RPMI8226 (cell line): ENCODE results near the gene FDCSP.
"Not testable (repeated sequence)": the region's sequence is repeated elsewhere in the genome, so short reads cannot be mapped to it uniquely, and the experiment has no call there.

Source experiments
- DNase-seq: peaks from one replicate; pipeline ENCODE4 v3.0.0-alpha.2; 2015

Gene FDCSP

DNA sequence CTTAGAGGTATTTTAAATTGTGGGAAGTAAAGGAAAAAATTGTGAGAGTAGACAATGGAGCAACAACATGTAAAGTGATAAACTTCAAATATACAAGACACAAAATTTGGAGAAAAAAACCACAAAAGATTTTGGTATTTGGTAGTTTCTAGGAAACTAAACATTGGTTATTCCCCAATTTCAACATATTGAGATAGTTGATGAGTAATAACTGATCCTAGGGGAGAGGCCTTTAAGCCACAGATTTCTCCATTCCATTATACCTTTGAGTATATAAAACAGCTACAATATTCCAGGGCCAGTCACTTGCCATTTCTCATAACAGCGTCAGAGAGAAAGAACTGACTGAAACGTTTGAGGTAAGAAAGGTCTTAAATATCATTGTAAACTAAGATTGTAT lies at the start of gene FDCSP:
FDCSP (plus strand) TSS at position 301 of the 400 bp plus-strand sequence. CDS start 5,071 bp downstream, outside the sequence.
- DNase-seq: no peak

DNA sequence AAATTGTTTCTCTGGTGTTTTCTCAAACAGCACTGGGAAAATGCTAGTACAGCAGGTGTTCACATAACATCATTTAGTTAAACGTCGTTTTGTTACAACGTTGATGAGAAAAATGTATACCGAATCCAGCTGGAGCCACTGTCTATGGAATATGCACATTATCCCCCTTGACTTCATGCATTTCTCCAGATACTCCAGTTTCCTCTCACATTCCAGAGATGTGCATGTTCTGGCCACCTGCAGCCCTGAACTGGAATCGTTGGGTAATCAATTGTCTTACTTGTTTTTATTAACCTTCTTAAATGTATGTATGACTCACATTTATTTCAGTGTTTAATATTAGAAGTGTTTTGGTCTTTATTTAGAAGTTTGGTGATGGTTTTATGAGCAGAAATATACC lies 48.8 kb upstream of the FDCSP start:
- DNase-seq: no peak

DNA sequence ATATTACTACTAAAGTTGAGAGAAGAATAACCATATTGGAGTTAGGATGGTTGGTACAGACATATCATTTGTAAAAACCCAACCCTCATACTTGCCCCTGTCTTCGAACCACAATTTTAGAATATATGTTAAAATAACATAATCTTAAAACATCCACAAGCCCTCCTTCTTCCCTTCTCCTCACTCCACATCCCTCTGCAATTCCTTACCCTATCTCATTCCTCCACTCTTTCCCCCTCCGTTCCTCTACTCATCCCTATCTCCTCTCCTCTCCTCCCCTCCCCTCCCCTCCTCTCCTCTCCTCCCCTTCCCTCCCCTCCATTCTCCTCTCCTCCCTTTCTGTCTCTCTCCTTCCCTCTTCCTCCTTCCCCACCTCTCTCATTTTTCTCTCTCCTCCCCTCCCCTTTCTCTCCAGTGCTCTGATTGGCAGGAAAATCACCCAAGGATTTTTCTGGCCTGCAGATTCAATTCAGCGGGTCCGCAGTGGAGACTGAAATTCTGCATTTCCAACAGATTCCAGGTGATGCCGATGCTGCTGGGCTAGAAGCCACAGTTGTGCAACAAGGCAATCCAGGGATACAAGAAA lies 47.8 kb upstream of the FDCSP start:
- no peak for DNase-seq

DNA sequence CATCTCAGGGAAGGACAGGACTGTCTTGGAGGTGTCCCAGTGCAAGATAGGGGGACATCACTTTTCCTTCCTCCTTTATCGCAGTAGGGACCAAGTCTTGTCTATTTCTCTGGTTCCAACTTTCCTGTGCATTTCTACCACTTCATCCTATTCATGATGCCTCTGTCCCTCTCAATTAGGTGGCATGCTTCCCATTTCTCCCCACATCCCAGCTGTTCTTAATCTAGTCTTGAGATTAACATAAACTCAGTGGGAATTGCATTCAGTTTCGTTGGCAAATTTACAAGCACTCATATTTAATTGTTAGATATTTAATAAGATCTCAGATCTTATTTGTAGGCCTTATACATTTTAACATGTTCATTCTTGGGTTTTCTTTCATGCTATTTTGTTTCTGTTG lies 46.1 kb upstream of the FDCSP start:
- no peak for DNase-seq

DNA sequence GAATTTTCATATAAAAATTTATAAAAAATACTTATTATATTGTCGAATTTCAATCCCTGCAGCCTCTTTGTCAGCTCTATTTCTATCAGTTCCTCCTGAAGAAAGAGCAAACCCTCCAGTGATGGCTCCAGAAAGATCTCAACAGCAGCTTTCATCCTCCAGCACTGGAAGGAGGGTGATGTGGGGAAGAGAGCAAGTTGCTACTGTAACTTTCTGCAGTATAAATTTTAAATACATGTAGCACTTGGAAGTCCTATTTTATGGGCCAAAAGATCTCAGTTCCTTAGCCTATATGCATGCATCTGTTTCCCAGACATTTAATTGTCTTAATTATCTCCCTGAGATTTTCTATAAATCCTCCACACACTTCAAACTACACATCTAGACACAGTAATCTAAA lies 44.1 kb upstream of the FDCSP start:
- DNase-seq: no peak

DNA sequence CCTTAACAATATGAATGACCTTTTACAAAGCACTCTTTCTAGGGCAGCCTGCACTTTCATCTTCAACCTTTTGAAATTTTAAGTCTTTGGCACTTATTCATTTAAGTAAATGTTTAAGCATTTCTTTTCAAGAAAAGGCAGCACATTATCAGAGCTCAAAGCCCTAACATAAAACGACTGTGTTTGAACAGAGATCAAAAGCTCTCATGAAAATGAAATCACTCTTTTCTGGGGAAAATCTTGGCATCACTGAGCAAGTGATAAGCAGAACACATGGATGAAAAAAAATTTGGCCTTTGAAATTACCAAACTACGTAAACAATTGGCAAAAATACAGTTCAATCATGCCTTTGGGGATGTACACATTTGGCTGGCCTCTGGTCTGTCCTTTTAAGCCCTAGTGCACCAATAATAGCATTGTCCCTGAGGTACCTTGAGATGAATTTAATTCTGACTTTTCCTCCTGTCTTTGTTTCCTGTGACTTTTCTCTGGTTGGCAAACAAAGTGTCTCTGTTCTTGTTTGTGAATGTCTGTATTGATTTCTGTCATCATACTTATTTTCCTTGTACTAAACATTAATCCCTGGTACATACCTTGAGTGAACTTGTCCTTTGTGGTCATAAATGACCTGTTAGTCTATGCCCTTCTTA lies 43.3 kb upstream of the FDCSP start:
- DNase-seq: no peak

DNA sequence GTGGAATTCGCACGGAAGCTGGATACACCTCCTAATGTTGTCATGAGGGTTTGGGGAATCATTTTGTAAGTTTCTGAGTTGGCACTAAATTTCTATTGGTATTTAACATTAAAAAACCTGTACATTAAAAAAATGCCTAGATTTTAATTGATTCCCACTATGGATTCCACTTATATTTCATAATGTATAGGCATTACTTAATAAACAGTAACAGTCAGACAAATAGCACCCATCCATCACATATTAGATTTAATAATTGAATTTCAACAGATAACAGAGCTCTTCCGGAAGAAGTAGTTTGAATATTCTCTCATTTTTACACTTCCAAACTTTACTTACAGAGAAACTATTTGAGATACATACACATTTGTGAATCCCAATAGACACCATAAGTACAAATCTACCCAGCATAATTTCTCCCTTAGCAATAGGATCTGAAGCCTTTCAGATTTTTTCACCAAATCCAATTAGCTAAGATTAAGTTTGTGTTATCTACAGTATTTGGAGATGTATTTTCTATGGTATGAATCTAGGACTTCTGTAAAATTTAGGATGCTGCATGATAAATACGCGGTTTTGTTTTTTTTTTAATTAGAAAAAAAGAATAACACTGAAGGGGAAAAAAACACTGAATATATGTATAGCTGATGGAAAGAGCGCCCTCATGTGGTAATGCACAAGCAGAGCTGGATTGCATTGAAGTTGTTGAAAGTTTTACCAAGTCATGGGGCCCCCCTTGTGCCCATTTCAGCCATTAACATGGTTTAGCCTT lies 42.6 kb upstream of the FDCSP start:
- peak; percentile 50 for DNase-seq

DNA sequence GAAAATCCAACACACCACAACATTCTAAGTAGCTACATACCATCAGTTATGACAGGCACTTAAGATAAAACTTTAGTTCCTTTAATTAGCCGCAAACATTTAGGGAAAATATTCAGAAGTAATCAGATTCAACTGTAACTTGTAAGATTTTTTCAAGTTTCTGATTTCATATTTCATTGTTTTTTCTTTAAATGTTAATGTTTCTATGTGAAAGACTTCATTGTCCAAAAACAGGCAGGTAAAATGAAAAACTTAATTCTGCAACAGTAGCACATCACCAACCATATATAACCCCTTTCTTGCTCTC lies 42.0 kb upstream of the FDCSP start:
- no peak for DNase-seq

DNA sequence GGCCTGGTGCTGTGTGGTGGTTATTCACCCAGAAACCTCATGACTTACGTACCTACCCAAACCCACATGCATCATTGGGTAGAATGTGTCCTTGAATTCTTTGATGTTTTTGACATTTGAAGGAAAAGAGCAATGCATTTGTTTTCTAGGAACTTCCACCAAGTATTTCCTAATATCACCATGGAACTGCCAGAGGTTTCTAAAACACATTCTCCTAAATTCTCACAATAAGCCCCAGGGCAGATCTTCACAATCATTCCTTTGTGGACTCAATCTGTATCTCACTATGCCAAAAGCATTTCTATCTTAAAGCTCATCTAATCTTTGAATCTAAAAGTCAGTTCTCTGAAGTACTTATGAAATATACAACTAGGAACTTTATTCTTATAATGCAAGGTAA lies 38.7 kb upstream of the FDCSP start:
- DNase-seq: no peak

DNA sequence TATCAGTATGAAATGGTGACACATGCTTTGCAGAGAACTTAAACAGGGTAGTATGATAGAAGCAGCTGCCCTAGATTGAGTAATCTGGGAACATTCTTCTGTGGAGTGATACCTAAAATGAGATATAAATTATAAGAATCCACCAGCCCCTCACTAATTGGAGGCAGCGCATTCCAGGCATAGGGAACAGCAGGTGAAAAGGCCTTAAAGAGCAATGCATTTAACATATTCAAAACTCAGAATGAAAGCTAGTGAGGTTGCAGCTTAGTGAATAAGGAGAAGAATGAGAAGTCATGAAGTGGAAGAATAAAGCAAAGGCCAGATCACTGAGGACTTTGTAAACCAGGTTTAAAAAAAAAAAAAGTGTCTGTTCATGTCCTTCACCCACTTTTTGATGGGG lies 35.3 kb upstream of the FDCSP start:
- no peak for DNase-seq

DNA sequence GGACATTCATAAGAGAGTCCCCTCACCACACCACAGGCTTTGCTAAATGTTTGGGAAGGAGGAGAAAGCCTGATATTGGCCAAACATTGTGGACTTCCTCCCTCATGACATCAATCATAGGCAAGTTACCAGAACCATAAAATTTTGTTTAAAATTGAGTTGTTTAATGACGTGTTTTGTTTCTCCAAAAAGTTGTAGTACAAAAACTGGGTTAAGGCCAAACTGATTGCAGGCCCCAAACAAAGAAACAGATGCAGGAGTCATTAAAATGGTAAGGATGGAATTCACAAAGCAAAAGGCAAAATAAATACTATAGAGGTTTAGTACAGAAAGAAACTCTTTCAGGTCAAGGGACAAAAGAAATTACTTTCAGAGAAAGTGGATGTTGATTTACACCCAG lies 34.3 kb upstream of the FDCSP start:
- DNase-seq: no peak

DNA sequence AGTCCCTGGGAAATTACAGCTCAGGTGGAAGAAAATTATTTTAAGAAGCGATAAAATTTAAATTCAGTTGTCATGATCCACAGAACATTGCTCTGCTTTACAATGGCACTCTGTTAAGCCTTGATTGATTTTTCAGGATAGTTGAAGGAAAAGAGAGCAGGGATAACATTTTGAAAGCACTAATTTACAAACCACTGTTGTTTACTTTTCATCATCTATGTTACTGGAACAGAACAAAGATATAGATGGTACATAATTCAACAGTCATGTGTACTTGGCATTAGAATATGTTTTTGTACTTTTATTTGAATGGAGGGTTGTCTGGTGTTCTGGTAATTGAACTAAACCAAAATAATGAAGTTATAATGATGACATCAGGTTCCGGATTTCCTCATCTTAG lies 33.0 kb upstream of the FDCSP start:
- DNase-seq: no peak

DNA sequence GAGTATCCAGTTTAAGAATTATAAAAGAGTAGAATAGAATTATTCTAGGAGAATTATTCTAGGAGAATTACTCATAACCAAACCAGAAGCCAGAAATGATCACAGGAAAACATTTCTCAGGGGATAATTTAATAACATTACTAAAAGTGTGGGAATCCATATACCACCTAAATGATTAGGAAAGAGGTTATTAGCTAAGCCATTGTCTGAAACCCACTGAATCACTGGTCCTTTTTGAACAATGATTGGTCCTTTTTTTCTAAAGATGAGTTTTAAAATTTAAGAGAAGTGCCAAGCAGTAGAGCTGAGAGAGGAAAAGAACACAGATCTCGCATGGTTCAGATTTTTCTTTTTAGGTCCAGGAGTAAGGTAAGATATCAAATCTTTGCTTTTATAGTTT lies 30.5 kb upstream of the FDCSP start, which contains the start of gene ODAM:
ODAM (plus strand) TSS at position 301 of the 400 bp plus-strand sequence. CDS start 819 bp downstream, outside the sequence.
- no peak for DNase-seq

DNA sequence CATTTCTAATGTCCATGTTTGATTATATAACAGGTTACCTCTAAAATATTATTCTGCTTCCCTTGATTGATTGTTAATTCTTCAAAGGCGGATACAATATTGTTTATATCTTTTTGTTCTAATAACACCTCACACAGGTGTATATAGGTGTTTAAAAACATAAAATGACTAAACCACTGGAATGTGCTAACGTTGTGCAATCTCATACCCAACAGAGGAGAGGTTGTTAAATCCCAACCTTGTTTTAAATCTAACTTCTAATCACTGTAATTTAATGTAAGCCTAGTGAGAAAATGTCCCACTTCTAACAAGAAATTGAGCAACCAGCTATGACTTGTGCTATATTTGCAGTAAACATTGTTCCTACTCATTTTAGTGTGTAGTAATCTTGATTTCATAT lies 29.1 kb upstream of the FDCSP start:
- no peak for DNase-seq

DNA sequence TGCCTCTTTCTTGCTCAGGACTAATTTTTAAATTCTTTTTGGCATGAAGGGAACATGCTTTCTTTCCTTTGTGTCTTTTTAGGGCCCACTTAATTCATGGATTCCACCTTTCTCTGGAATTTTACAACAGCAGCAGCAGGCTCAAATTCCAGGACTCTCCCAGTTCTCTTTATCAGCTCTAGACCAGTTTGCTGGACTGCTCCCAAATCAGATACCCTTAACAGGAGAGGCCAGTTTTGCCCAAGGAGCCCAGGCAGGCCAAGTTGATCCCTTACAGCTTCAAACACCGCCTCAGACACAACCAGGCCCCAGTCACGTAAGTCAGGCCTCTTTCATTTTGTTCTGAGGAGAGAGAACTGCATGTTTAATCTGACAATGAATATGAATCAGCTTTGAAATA lies 28.1 kb upstream of the FDCSP start:
- DNase-seq: no peak

DNA sequence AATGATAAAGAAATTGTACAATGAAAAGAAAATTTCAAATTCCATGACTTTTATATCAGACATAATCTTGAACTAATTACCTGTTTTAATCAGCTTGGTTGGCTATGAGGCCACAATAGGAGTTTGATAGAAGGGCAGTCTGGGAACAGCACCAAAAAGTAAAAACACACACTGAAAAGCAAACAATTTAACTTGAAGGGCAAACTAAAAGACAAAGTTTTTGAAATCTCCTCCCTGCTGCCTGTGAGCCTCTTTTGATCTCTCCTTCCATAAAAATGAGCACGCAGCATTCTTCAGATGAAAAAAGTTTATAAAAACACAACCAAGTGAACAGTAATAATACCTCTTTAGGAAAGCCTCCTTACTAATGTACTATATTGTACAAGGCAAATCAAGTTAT lies 22.3 kb upstream of the FDCSP start:
- DNase-seq: no peak

DNA sequence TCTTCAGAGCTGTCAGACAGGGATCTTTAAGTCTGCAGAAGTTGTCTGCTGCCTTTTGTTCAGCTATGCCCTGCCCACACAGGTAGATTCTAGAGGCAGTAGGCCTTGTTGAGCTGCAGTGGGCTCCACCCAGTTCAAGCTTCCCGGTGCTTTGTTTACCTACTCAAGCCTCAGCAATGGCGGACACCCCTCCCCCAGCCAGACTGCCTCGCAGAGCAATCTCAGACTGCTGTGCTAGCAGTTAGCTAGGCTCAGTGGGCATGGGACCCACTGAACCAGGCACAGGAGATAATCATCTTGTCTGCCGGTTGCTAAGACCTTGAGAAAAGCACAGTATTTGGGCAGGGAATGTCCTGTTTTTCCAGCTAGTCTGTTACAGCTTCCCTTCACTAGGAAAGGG lies 13.2 kb upstream of the FDCSP start:
- DNase-seq: not testable (repeated sequence)

DNA sequence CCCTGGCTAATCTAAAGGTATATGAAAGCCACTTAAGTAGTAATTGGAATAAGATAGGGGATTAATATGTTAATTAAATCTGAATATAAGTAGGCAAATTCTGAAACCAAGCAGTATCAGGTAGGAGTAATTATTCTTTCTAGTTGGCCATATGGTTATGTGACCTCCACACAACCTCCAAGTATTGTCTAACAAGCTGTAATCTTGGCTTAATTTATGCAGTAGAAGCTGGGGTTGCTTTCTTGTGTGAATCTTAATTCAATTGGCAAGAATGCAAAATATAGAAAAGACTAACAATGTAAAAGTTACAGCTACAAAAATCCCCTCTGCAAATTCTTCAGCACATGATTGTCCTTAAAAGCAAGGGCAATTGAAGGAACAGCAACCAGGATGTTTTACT lies 9.8 kb upstream of the FDCSP start:
- DNase-seq: not testable (repeated sequence)

DNA sequence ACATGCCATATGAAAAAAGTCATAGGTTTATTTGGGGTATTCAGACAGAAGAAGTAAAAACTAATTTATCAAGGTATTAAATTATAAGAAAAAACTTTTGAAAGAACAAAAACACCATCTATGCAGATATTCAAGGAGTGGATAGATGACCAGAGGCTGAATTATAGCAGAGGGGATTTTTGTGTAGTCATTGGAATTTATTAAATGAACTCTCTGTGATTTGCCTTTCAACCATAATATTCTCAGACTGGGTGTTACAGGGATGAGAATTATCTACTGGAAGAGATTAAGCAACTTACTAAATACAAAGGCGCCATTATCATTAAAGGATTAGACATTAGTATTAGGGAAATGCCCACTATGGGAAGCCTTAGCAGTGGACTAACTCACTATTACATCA lies 9.4 kb upstream of the FDCSP start:
- DNase-seq: not testable (repeated sequence)

DNA sequence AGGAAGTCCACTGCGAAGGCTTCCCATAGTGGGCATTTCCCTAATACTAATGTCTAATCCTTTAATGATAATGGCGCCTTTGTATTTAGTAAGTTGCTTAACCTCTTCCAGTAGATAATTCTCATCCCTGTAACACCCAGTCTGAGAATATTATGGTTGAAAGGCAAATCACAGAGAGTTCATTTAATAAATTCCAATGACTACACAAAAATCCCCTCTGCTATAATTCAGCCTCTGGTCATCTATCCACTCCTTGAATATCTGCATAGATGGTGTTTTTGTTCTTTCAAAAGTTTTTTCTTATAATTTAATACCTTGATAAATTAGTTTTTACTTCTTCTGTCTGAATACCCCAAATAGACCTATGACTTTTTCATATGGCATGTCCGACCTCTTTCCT lies 4.5 kb upstream of the FDCSP start:
- not testable (repeated sequence) for DNase-seq

DNA sequence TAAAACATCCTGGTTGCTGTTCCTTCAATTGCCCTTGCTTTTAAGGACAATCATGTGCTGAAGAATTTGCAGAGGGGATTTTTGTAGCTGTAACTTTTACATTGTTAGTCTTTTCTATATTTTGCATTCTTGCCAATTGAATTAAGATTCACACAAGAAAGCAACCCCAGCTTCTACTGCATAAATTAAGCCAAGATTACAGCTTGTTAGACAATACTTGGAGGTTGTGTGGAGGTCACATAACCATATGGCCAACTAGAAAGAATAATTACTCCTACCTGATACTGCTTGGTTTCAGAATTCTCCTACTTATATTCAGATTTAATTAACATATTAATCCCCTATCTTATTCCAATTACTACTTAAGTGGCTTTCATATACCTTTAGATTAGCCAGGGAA lies 4.1 kb upstream of the FDCSP start:
- DNase-seq: not testable (repeated sequence)

DNA sequence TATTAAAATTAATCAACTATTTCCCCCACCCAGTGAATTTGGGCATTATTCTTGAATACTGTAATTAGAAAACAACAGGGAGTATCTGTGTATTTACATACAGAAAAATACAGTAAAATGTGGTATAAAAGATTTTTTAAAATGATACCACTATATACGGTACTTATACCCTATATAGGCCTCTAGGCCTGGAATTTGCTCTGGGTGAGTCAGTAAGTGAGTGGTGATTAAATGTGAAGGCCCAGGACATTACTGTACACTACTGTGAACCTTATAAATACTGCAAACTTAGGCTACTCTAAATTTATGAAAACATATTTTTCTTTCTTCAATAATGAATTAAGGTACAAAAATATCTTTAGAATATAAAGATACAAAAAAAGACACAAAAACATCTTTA lies 10.2 kb downstream of the FDCSP start:
- DNase-seq: no peak

DNA sequence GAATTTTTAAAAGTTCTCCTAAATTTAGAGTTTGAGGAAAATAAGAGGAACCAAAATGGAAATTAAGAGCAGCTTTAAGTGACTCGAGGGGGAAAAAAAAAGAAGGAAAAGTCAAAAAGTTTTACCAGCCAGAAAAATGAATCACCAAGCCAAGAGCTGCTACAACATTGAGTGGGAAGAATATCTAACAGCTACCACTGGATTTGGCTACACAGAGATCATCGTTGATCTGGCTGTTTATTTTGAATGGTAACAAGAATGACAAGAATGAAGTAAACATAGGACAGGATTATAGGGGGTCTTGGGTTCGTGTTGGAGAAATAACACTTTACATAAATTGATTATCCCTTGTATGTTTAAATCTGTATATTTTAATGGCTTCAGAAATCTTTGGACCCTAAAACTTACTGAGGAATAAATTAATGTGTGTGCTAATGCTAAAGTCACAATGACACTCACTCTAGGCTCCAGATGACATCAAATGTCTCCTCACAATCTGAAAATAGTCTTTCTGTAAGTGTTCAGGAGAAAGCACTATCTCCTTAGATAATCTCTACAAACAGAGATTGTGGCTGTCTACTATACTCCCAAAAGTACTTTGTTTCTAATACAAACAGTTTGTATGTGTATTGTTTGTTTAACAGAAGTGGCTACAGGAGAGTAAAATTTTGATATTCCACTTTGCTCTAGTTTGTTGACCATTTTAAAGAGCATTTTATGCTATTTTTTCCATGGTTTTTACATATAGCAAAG lies 13.4 kb downstream of the FDCSP start:
- no peak for DNase-seq
